ENCODE measurements around the gene ABCG4.

The ABCG4 gene

DNA sequence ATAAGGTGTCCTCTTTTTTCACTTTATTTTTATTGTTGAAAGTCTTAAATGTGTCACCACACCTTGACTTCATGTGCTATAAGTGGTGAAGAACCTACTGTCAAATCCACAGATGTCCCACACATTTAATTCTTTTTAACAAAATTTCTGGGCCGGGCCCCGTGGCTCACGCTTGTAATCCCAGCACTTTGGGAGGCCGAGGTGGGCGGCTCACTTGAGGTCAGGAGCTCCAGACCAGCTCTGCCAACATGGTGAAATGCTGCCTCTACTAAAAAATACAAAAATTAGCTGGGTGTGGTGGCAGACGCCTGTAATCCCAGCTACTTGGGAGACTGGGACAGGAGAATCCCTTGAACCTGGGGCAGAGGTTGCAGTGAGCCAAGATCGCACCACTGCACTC, 60.3 kb downstream of the ABCG4 start:
- no peak for DNase-seq

DNA sequence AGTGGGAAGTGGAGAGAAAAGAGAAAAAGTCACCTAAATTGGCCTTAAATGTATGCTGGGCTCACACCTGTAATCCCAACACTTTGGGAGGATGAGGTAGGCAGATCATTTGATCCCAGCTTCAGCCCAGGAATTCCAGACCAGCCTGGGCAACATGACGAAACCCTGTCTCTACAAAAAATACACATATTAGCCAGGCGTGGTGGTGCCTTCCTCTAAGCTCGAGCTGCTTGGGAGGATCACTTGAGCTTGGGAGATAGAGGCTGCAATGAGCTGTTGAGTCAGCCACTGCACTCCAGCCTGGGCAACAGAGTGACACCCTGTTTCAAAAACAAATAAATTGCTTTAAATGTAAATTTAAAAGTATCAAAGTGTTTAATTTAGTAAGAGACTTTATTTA, 61.2 kb downstream of the ABCG4 start:
- no peak for DNase-seq

All from NCI-H1436 (cell line).